ENCODE data around the gene GCK. TPM values are rescaled to one million over a fixed set of nuclear protein-coding genes. Genes with fewer than 3 reads are reported as not detected.
A peak's percentile ranks its signal among the peaks of the same experiment; 100 is the strongest.
"Not testable (repeated sequence)": the region's sequence is repeated elsewhere in the genome, so short reads cannot be mapped to it uniquely, and the experiment has no call there.

Gene GCK
- total and polyA plus RNA-seq, 5 donors = 7.4 to 17.4 (median 12.8) TPM

- H3K4me1 ChIP-seq (ENCODE audit: control insufficient read depth, insufficient read depth, low read length) = no peaks in the 10 kb centered on the region
- no peak overlapping the region for H3K4me3 ChIP-seq (ENCODE audit: low read length)
- ATAC-seq (peak; percentile 61 to 70), DNase-seq (peak in 1 of 3 donors; percentile 35)
- WGBS = 49% methylated on average over 4 of the region's 4 CpGs
- no peaks in the 10 kb centered on the region for H3K27me3 ChIP-seq (ENCODE audit: control insufficient read depth, insufficient read depth)
- peak overlapping the region; percentile 51 for H3K27ac ChIP-seq (ENCODE audit: low read length)
- H3K9me3 ChIP-seq (ENCODE audit: control insufficient read depth, low read length) = peaks cover 2% of the 10 kb centered on the region
- intact Hi-C loops (cut with DNase I) = no loop called here
These were observed 11.6 kb downstream of the GCK start for GRCh38 chr7:44177570-44178131.

DNA sequence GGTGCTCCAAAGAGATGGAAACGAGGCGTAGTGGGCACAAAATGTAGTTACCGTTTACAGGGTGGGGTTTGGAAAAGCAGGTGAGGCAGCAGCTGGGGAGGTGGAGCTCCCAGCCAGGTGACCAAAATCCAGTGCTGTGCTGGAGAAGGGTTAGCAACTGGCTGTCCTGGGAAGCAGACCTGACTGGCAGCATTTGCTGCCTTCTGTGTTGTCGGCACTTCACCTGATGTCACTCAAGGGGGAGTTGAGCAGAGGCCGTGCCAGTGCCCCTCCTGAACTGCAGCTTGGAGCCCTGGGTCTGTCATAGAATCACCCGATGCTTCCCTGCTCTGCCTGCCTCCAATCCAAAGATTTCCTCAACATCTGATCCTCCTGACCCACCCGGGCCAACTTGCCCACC lies 12.8 kb downstream of the GCK start:
- Histone ChIP-seq H3K27ac (ENCODE audit: low read length) (no peak overlapping the region), H3K4me1 (ENCODE audit: control insufficient read depth, insufficient read depth, low read length) (no peaks in the 10 kb centered on the region), H3K4me3 (ENCODE audit: low read length) (no peak overlapping the region), H3K27me3 (ENCODE audit: control insufficient read depth, insufficient read depth) (no peaks in the 10 kb centered on the region), H3K9me3 (ENCODE audit: control insufficient read depth, low read length) (no peaks in the 10 kb centered on the region)
- whole genome bisulfite sequencing = 85% methylated on average over 7 of the region's 7 CpGs
- intact Hi-C loops (cut with DNase I) = no loop called here
- no peak for ATAC-seq
- DNase-seq = no peak

- Histone ChIP-seq H3K4me3 (ENCODE audit: low read length) (no peak overlapping the region), H3K27me3 (ENCODE audit: control insufficient read depth, insufficient read depth) (no peaks in the 10 kb centered on the region), H3K4me1 (ENCODE audit: control insufficient read depth, insufficient read depth, low read length) (no peaks in the 10 kb centered on the region), H3K27ac (ENCODE audit: low read length) (no peak overlapping the region), H3K9me3 (ENCODE audit: control insufficient read depth, low read length) (no peaks in the 10 kb centered on the region)
- intact Hi-C loops (cut with DNase I) = no loop called here
- DNase-seq = no peak
- no peak for ATAC-seq
- 75% methylated on average over 3 of the region's 3 CpGs for whole genome bisulfite sequencing
These were observed 13.5 kb downstream of the GCK start for GRCh38 chr7:44175730-44176129.

DNA sequence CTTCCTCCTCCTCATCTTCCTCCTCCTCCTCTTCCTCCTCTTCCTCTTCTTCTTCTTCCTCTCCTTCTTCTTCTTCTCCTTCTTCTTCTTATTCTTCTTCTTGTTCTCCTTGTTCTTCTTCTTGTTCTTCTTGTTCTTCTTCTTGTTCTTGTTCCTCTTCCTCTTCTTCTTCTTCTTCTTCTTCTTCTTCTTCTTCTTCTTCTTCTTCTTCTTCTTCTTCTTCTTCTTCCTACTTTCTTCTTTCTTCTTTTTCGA lies 14.6 kb downstream of the GCK start:
- 84% methylated on average over 1 of the region's 1 CpG for WGBS
- H3K9me3 ChIP-seq (ENCODE audit: control insufficient read depth, low read length); ATAC-seq: not testable (repeated sequence)

DNA sequence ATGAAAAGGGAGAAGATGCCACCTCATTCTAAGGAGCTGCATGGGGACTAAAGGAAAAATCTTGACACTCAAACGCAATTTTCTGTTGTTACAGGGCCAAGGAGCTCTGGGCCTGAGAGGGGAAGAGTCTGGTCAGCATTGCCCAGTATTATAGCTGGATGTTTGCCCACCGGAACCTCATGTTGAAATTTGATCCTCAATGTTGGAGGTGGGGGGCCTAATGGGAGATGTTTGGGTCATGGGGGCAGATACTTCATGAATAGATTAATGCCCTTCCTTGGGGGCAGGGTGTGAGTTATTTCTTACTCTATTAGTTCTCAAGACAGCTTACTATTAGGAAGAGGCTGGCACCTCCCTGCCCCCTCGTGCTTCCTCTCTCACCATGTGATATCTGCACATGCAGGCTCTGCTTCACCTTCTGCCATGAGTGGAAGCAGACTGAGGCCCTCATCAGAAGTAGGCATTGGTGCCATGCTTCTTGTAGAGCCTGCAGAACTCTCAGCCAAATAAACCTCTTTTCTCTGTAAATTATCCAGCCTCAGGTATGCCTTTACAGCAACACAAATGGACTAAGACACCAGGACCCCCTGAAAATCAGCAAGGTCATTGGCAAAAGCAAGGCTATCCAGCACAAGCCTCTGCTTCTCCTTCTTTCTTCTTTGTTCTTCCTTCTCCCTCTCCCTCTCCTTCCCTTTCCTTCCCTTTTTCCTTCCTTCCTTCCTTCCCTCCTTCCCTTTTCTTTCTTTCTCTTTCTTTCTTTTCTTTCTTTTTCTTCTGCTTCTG lies 15.1 kb downstream of the GCK start:
- no peaks in the 10 kb centered on the region for H3K9me3 ChIP-seq (ENCODE audit: control insufficient read depth, low read length)
- no peak overlapping the region for H3K4me3 ChIP-seq (ENCODE audit: low read length)
- no peaks in the 10 kb centered on the region for H3K27me3 ChIP-seq (ENCODE audit: control insufficient read depth, insufficient read depth)
- WGBS = 61% methylated on average over 3 of the region's 3 CpGs
- no peak for ATAC-seq
- intact Hi-C loops (cut with DNase I) = no loop called here
- no peaks in the 10 kb centered on the region for H3K4me1 ChIP-seq (ENCODE audit: control insufficient read depth, insufficient read depth, low read length)
- no peak overlapping the region for H3K27ac ChIP-seq (ENCODE audit: low read length)
- no peak for DNase-seq

More for the DNA sequence above, 14.6 kb downstream of the GCK start:
- H3K4me3 ChIP-seq (ENCODE audit: low read length); H3K27me3 ChIP-seq (ENCODE audit: control insufficient read depth, insufficient read depth); H3K27ac ChIP-seq (ENCODE audit: low read length); intact Hi-C loops (cut with DNase I); H3K4me1 ChIP-seq (ENCODE audit: control insufficient read depth, insufficient read depth, low read length); DNase-seq: not testable (repeated sequence)

GRCh38 chr7:44172803-44173424 lies 16.3 kb downstream of the GCK start:
- H3K27me3 ChIP-seq (ENCODE audit: control insufficient read depth, insufficient read depth) = no peaks in the 10 kb centered on the region
- 72% methylated on average over 6 of the region's 6 CpGs for WGBS
- DNase-seq = no peak
- H3K4me1 ChIP-seq (ENCODE audit: control insufficient read depth, insufficient read depth, low read length) = no peaks in the 10 kb centered on the region
- no peak for ATAC-seq
- intact Hi-C loops (cut with DNase I) = no loop called here
- H3K27ac ChIP-seq (ENCODE audit: low read length) = no peak overlapping the region
- H3K4me3 ChIP-seq (ENCODE audit: low read length) = no peak overlapping the region
- H3K9me3 ChIP-seq (ENCODE audit: control insufficient read depth, low read length) = no peaks in the 10 kb centered on the region

DNA sequence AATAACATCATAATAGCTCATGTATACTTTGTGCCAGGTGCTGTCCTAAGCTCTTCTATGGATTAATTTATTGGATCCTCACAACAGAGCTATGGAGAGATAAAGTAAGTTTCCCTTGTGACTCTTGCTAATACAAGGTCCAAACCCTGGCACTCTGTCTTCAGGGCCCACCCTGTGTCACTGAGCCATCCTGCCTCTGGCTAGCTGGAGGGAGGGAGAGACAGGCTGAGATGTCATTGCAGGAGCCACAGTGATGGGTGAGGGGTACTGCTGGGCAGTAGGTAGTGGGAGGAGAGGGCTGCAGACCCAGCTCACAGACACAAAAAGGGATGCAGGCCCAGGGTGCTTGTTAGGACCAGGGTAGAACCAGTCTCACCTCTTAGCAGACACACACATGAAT lies 16.9 kb downstream of the GCK start:
- Histone ChIP-seq H3K27ac (ENCODE audit: low read length) (no peak overlapping the region), H3K27me3 (ENCODE audit: control insufficient read depth, insufficient read depth) (no peaks in the 10 kb centered on the region), H3K4me3 (ENCODE audit: low read length) (no peak overlapping the region), H3K9me3 (ENCODE audit: control insufficient read depth, low read length) (no peaks in the 10 kb centered on the region), H3K4me1 (ENCODE audit: control insufficient read depth, insufficient read depth, low read length) (no peaks in the 10 kb centered on the region)
- DNase-seq (no peak), ATAC-seq (no peak)
- intact Hi-C loops (cut with DNase I) = no loop called here

DNA sequence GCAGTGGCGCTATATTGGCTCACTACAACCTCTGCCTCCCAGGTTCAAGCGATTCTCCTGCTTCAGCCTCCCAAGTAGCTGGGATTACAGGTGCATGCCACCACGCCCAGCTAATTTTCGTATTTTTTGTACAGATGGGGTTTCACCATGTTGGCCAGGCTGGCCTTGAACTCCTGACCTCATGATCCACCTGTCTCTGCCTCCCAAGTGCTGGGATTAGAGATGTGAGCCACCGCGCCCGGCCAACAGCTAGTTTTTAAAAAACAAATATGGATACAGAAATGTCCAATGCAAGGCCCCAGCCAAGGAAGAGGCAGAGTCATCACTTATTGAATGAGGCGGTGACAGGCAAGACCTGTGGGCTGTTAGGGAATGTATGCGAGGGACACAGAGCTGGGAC lies 17.3 kb downstream of the GCK start:
- H3K27me3 ChIP-seq (ENCODE audit: control insufficient read depth, insufficient read depth); H3K27ac ChIP-seq (ENCODE audit: low read length); H3K9me3 ChIP-seq (ENCODE audit: control insufficient read depth, low read length); ATAC-seq; H3K4me1 ChIP-seq (ENCODE audit: control insufficient read depth, insufficient read depth, low read length); H3K4me3 ChIP-seq (ENCODE audit: low read length); DNase-seq; intact Hi-C loops (cut with DNase I): not testable (repeated sequence)
- 94% methylated on average over 9 of the region's 9 CpGs for WGBS

- Histone ChIP-seq H3K9me3 (ENCODE audit: control insufficient read depth, low read length) (no peaks in the 10 kb centered on the region), H3K4me1 (ENCODE audit: control insufficient read depth, insufficient read depth, low read length) (no peaks in the 10 kb centered on the region), H3K27ac (ENCODE audit: low read length) (no peak overlapping the region), H3K27me3 (ENCODE audit: control insufficient read depth, insufficient read depth) (no peaks in the 10 kb centered on the region), H3K4me3 (ENCODE audit: low read length) (no peak overlapping the region)
- DNase-seq (no peak), ATAC-seq (no peak)
- intact Hi-C loops (cut with DNase I) = no loop called here
These were observed 21.3 kb downstream of the GCK start for GRCh38 chr7:44167920-44168319.

- WGBS = 66% methylated on average over 1 of the region's 1 CpG
- no peaks in the 10 kb centered on the region for H3K27me3 ChIP-seq (ENCODE audit: control insufficient read depth, insufficient read depth)
- intact Hi-C loops (cut with DNase I) = no loop called here
- ATAC-seq (no peak), DNase-seq (no peak)
- H3K4me3 ChIP-seq (ENCODE audit: low read length) = no peak overlapping the region
- no peaks in the 10 kb centered on the region for H3K9me3 ChIP-seq (ENCODE audit: control insufficient read depth, low read length)
- peaks cover 4% of the 10 kb centered on the region for H3K4me1 ChIP-seq (ENCODE audit: control insufficient read depth, insufficient read depth, low read length)
- H3K27ac ChIP-seq (ENCODE audit: low read length) = no peak overlapping the region
These were observed 25.6 kb downstream of the GCK start for GRCh38 chr7:44163591-44163990.

DNA sequence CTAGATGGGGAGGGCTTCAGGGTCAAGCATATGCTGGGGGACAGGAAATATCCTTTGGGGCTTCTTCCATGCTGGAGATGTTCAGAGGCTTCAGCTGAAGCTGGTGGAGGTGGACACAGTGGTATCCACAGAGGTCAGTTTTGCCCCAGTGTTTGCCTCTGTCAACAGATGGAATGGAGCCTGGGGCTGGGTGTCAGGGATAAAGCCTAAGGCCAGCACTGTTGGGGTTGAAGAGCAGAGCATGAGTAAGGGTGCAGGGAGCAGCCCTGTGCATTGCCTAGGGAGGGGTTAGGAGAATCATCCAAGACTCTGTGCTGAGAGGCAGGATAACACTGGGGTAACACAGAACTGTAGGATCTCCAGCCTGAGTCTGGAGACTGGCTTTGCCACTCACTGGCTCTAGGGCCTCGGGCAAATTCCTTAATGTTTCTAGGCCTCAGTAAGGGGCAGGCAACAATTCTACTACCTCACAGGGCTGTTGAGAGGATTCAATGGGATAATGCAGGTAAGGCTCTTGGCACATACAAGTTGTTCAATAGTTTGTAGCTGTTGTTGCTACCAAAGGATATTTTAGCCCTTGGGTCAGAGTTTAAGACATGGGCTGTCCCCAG lies 26.3 kb downstream of the GCK start:
- Histone ChIP-seq H3K27ac (ENCODE audit: low read length) (no peak overlapping the region), H3K9me3 (ENCODE audit: control insufficient read depth, low read length) (no peaks in the 10 kb centered on the region), H3K4me1 (ENCODE audit: control insufficient read depth, insufficient read depth, low read length) (peaks cover 4% of the 10 kb centered on the region), H3K4me3 (ENCODE audit: low read length) (no peak overlapping the region), H3K27me3 (ENCODE audit: control insufficient read depth, insufficient read depth) (no peaks in the 10 kb centered on the region)
- ATAC-seq (peak in 1 of 2 donors; percentile 17), DNase-seq (no peak)
- intact Hi-C loops (cut with DNase I) = no loop called here
- 87% methylated on average over 1 of the region's 1 CpG for WGBS

All from right cardiac atrium (tissue), 5 donors.